H1 (cell line): Measurements from ENCODE around the gene SRD5A3.

ENCODE experiments used
- RFX5 ChIP-seq: IDR thresholded peaks from 2 replicates; pipeline ENCODE4 v1.6.1; 2011; ENCODE audit warnings: low read depth, low read length, improper control_type of control experiment, borderline replicate concordance
- TF ChIP-seq, protein P1 (sequence below), 3 experiments: IDR thresholded peaks; 1 replicate in 2 of 3; 2 replicates in 1 of 3; pipeline versions ENCODE4 v1.5.1 to v1.6.1; 2011; ENCODE audit warnings: low read length in 3 of 3, mild to moderate bottlenecking in 3 of 3, inconsistent platforms in 2 of 3, low read depth in 1 of 3, moderate library complexity in 1 of 3; ENCODE audit not compliant: insufficient read depth in 1 of 3; ENCODE audit errors: control extremely low read depth in 1 of 3

DNA sequence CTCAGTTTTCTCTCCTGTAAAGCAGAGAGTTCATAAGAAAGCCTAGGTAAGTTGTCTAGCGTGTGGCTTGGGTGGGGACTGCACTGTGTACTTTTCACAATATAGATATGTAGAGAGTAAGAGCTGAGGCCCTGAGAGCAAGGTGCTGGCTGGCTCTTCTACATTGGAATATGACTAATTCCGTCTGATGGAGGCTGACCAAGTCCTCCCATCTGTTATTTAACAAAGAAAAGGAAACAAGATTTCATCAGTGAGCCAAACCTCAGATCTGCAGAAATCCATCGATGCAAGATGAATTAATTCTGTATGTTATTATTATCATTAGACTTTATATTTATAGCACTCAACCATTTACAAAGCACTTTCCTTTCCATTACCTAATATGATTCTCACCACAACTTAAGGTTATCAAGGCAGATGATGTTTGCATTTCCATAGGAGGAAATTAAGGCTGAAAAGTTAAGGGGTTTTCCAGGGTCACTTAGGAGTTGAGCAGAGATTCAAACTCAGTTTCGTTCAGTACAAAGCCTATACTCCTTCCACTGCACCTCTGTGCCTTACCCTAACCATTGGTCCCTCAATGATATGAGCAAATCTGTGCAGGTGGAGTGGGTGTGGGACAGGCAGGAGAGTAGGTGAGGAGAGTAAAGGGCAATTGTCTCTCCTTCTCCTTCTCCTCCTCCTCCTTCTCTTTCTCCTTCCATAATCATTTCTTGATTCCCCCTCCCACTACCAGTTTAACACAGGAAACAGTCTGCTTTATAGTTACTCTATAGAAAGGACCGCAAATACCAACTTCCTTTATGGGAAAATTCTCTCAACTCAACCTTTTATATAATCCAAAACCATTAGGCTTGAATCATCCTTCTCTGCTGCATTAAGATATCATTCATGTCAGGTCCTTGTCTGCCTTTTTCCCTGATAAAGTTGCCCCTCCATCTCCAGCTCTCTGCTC is 27.6 kb upstream of the SRD5A3 start:
- TF ChIP-seq, protein P1, sequence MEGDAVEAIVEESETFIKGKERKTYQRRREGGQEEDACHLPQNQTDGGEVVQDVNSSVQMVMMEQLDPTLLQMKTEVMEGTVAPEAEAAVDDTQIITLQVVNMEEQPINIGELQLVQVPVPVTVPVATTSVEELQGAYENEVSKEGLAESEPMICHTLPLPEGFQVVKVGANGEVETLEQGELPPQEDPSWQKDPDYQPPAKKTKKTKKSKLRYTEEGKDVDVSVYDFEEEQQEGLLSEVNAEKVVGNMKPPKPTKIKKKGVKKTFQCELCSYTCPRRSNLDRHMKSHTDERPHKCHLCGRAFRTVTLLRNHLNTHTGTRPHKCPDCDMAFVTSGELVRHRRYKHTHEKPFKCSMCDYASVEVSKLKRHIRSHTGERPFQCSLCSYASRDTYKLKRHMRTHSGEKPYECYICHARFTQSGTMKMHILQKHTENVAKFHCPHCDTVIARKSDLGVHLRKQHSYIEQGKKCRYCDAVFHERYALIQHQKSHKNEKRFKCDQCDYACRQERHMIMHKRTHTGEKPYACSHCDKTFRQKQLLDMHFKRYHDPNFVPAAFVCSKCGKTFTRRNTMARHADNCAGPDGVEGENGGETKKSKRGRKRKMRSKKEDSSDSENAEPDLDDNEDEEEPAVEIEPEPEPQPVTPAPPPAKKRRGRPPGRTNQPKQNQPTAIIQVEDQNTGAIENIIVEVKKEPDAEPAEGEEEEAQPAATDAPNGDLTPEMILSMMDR (IDR thresholded peaks at IDR 0.05; ENCODE audit: control extremely low read depth in 1 of 3, insufficient read depth in 1 of 3, low read depth in 1 of 3, low read length in 3 of 3): no peak
- TF ChIP-seq RFX5: no peak
